PFSK-1 (cell line): ENCODE results near the gene LORICRIN.

Source experiments
- FOXP2 ChIP-seq: optimal IDR thresholded peaks from 2 replicates; pipeline ENCODE3; 2011; ENCODE audit warnings: borderline replicate concordance, control low read depth, inconsistent platforms; ENCODE audit not compliant: insufficient read depth; ENCODE audit errors: extremely low read length, extremely low read depth
- POLR2AphosphoS5 ChIP-seq: IDR thresholded peaks from 2 replicates; pipeline ENCODE4 v1.6.1; 2012; ENCODE audit warnings: low read depth, mild to moderate bottlenecking, control low read depth, low read length, moderate library complexity
- SIN3A ChIP-seq: IDR thresholded peaks from 2 replicates; pipeline ENCODE4 v1.6.1; 2012; ENCODE audit warnings: mild to moderate bottlenecking, low read length, moderate library complexity, borderline replicate concordance; ENCODE audit not compliant: insufficient read depth
- TAF1 ChIP-seq: IDR thresholded peaks from 2 replicates; pipeline ENCODE4 v1.6.1; 2012; ENCODE audit warnings: low read length, control low read depth, borderline replicate concordance; ENCODE audit not compliant: insufficient read depth
- TF ChIP-seq, protein P1 (sequence below), 2 experiments: IDR thresholded peaks; 2 replicates each; pipeline versions ENCODE4 v1.6.1 to v1.8.0; 2011 to 2012; ENCODE audit warnings: low read depth in 2 of 2, low read length in 2 of 2, control low read depth in 1 of 2, inconsistent platforms in 1 of 2, mild to moderate bottlenecking in 1 of 2, moderate library complexity in 1 of 2; ENCODE audit not compliant: insufficient read depth in 1 of 2

The LORICRIN gene

GRCh38 chr1:153231785-153232184 lies 27.7 kb upstream of the LORICRIN start:
- no peak for TF ChIP-seq TAF1
- no peak for TF ChIP-seq SIN3A
- TF ChIP-seq, protein P1, sequence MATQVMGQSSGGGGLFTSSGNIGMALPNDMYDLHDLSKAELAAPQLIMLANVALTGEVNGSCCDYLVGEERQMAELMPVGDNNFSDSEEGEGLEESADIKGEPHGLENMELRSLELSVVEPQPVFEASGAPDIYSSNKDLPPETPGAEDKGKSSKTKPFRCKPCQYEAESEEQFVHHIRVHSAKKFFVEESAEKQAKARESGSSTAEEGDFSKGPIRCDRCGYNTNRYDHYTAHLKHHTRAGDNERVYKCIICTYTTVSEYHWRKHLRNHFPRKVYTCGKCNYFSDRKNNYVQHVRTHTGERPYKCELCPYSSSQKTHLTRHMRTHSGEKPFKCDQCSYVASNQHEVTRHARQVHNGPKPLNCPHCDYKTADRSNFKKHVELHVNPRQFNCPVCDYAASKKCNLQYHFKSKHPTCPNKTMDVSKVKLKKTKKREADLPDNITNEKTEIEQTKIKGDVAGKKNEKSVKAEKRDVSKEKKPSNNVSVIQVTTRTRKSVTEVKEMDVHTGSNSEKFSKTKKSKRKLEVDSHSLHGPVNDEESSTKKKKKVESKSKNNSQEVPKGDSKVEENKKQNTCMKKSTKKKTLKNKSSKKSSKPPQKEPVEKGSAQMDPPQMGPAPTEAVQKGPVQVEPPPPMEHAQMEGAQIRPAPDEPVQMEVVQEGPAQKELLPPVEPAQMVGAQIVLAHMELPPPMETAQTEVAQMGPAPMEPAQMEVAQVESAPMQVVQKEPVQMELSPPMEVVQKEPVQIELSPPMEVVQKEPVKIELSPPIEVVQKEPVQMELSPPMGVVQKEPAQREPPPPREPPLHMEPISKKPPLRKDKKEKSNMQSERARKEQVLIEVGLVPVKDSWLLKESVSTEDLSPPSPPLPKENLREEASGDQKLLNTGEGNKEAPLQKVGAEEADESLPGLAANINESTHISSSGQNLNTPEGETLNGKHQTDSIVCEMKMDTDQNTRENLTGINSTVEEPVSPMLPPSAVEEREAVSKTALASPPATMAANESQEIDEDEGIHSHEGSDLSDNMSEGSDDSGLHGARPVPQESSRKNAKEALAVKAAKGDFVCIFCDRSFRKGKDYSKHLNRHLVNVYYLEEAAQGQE (IDR thresholded peaks at IDR 0.05; ENCODE audit: insufficient read depth in 1 of 2, low read depth in 2 of 2, low read length in 2 of 2) = no peak
- TF ChIP-seq FOXP2 = no peak
- no peak for TF ChIP-seq POLR2AphosphoS5

GRCh38 chr1:153232553-153232952 lies 26.9 kb upstream of the LORICRIN start:
- TF ChIP-seq POLR2AphosphoS5 (no peak), FOXP2 (no peak), SIN3A (no peak), TAF1 (no peak)
- TF ChIP-seq, protein P1 (IDR thresholded peaks at IDR 0.05; ENCODE audit: insufficient read depth in 1 of 2, low read depth in 2 of 2, low read length in 2 of 2) = no peak

- no peak for TF ChIP-seq POLR2AphosphoS5
- no peak for TF ChIP-seq SIN3A
- no peak for TF ChIP-seq FOXP2
- no peak for TF ChIP-seq TAF1
- TF ChIP-seq, protein P1 (IDR thresholded peaks at IDR 0.05; ENCODE audit: insufficient read depth in 1 of 2, low read depth in 2 of 2, low read length in 2 of 2) = no peak
Measured at GRCh38 chr1:153233448-153233847, 26.0 kb upstream of the LORICRIN start.

DNA sequence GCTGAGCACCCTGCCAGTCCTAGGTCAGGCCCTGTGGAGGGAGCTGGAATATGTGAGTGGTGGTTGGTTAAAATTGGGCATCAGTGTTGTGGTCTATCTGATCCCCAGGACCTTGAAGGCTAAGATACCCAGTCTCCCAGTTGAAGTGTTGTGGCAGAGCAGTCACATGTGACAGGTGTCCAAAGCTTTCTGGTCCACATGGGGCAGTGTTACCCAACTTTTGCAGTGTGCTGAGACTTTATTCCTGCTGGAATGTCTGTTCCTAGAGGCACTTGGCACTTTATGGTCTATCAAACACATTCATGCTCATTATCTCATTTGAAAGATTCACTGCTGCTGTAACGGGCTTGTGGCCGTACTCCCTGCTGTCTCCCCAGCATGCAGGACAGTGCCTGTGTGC lies 21.0 kb upstream of the LORICRIN start:
- TF ChIP-seq TAF1 (no peak), FOXP2 (no peak), SIN3A (no peak), POLR2AphosphoS5 (no peak)
- TF ChIP-seq, protein P1 (IDR thresholded peaks at IDR 0.05; ENCODE audit: insufficient read depth in 1 of 2, low read depth in 2 of 2, low read length in 2 of 2) = no peak

DNA sequence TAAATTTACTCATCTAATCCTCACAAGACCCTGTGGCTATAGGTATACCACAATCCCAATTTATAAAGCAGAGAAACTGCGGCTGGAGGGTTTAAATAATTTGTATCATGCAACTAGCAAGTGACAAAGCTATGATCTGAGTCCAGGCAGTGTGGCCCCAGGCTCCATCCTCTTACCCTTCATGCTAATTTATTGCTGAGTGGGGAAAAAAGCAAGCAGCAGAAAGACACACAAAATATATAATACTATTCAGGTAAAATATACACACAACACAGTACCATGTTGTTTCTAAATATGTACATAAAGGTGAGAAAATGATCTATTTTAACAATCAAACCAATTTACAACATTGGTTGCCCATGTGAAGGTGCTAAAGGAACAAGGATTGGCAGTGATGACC lies 17.3 kb upstream of the LORICRIN start:
- no peak for TF ChIP-seq SIN3A
- no peak for TF ChIP-seq TAF1
- no peak for TF ChIP-seq FOXP2
- TF ChIP-seq, protein P1 (IDR thresholded peaks at IDR 0.05; ENCODE audit: insufficient read depth in 1 of 2, low read depth in 2 of 2, low read length in 2 of 2) = no peak
- no peak for TF ChIP-seq POLR2AphosphoS5
